ENCODE measurements around the gene ZNFX1. TPM values are rescaled to one million over a fixed set of nuclear protein-coding genes. Genes with fewer than 3 reads are reported as not detected.
"Not testable (repeated sequence)": the region's sequence is repeated elsewhere in the genome, so short reads cannot be mapped to it uniquely, and the experiment has no call there.

Gene ZNFX1
- total RNA-seq, 1 donor = 56.6 TPM

GRCh38 chr20:49318430-49319207, 40.8 kb upstream of the ZNFX1 start:
- no peak for DNase-seq (ENCODE audit: low read depth)
- TF ChIP-seq CTCF (IDR thresholded peaks at IDR 0.05; ENCODE audit: insufficient read depth, low read depth, low read length) = no peak
- H3K4me3 ChIP-seq (ENCODE audit: low read depth, low read length) = no peak overlapping the region

- no peak overlapping the region for H3K4me3 ChIP-seq (ENCODE audit: low read depth, low read length)
- no peak for DNase-seq (ENCODE audit: low read depth)
- TF ChIP-seq CTCF (IDR thresholded peaks at IDR 0.05; ENCODE audit: insufficient read depth, low read depth, low read length) = no peak
Observed at GRCh38 chr20:49318091-49318429, 40.2 kb upstream of the ZNFX1 start.

- TF ChIP-seq CTCF (IDR thresholded peaks at IDR 0.05; ENCODE audit: insufficient read depth, low read depth, low read length) = no peak
- DNase-seq (ENCODE audit: low read depth) = no peak
- H3K4me3 ChIP-seq (ENCODE audit: low read depth, low read length) = no peak overlapping the region
Observed at GRCh38 chr20:49316704-49317103, 38.8 kb upstream of the ZNFX1 start.

- H3K4me3 ChIP-seq (ENCODE audit: low read depth, low read length) = no peak overlapping the region
- TF ChIP-seq CTCF (IDR thresholded peaks at IDR 0.05; ENCODE audit: insufficient read depth, low read depth, low read length) = no peak
- DNase-seq (ENCODE audit: low read depth) = no peak
Observed at GRCh38 chr20:49315580-49315979, 37.7 kb upstream of the ZNFX1 start.

GRCh38 chr20:49314052-49314451, 36.2 kb upstream of the ZNFX1 start:
- H3K4me3 ChIP-seq (ENCODE audit: low read depth, low read length); DNase-seq (ENCODE audit: low read depth): not testable (repeated sequence)

GRCh38 chr20:49313283-49313682, 35.4 kb upstream of the ZNFX1 start:
- no peak for DNase-seq (ENCODE audit: low read depth)
- no peak overlapping the region for H3K4me3 ChIP-seq (ENCODE audit: low read depth, low read length)
- no peak for TF ChIP-seq CTCF (IDR thresholded peaks at IDR 0.05; ENCODE audit: insufficient read depth, low read depth, low read length)

- H3K4me3 ChIP-seq (ENCODE audit: low read depth, low read length) = no peak overlapping the region
- no peak for DNase-seq (ENCODE audit: low read depth)
- no peak for TF ChIP-seq CTCF (IDR thresholded peaks at IDR 0.05; ENCODE audit: insufficient read depth, low read depth, low read length)
Observed at GRCh38 chr20:49312661-49313060, 34.8 kb upstream of the ZNFX1 start.

Data from fibroblast of villous mesenchyme (primary cell).